Measurements from ENCODE around the gene NRAS.

NRAS gene

DNA sequence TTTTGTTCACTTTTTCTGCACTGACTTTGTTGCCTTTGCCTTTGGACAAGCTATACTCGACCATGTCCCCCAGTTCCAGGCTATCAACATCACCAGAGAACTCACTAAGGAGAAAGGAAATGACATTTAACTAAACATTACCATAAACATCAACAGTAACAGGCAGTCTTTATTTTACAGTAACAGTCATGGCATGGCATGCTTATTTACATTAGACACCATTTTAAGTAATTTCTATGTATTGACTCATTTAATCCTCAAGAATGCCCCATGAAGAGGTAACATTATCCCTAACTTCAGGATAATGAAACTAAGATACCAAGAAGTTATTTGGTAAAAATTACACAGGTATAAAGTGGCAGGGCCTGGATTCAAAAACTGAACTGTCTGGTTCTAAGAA is 8.7 kb upstream of the NRAS start:
- no peak for DNase-seq (ENCODE audit: low read depth)

DNA sequence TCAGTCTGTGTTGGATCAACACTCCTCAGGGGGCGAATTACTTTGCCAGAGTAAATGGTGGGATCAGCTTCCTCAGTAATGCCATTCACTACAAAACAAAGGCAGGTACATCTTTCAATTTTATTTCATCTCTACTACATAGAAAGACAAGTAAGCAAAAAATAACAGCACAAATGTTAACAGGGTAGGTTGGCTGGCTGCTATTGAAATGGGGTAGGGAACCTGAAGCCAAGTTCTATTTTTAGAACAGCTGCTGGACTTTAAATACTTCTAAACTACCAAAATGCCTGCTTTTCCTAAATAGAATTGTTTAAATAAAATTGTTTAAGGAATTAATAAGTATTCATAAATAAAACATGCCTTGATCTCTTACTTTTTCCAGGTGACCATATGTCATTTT is 7.3 kb upstream of the NRAS start:
- DNase-seq (ENCODE audit: low read depth) = no peak

DNA sequence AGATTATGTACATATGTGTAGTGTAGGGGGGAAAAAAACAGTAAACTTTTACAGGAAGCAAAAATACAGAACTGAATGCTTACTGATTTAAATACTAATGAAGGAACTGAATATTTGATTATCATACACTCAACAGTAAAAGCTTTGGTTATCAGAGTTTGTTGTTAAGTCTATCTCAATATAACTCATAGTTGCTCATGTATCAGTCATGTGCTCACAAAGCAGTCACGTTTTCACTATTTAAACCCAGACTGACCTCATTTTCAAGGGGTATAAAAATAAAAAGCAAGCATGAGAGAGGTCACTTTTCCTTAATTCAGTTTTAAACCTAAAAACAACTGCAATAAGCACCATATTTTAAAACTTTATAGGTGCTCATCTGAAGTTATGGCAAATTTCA is 6.9 kb upstream of the NRAS start:
- DNase-seq (ENCODE audit: low read depth) = no peak

DNA sequence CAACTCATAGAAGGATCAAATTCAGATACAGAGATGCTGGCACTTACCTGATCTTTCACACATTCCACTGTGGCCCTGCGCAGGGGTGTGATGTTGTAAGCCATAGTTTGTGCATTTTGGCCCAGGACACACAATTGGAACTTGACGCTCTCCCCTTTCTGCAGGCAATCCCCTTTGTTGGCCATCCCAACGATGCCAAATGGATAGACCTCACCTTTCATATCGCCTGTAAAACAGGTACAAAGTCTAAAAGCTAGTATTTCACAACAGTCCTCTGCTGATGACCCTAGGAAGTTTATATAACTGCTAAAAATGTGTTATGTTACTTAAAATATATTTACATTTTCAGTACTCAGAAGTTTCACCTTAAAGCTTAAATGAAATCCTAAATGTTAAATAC is 3.9 kb upstream of the NRAS start:
- DNase-seq (ENCODE audit: low read depth) = no peak

DNA sequence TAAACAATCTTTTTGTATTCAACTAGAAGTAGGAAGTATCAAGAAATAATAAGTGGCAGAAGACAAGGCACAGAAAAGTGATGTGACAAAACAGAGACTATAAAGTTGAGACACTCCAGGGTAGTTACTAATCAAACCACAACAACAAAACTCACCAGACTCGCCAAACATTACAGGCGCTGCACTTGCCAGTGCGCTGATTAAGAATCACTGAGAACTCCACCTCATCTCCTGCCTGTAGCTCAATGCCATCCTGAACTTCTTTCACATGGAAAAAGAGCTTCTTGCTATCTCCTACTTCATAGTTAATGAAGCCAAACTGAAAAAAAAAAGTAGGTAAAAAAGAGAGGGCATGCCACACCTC is 2.8 kb upstream of the NRAS start:
- DNase-seq (ENCODE audit: low read depth) = no peak

DNA sequence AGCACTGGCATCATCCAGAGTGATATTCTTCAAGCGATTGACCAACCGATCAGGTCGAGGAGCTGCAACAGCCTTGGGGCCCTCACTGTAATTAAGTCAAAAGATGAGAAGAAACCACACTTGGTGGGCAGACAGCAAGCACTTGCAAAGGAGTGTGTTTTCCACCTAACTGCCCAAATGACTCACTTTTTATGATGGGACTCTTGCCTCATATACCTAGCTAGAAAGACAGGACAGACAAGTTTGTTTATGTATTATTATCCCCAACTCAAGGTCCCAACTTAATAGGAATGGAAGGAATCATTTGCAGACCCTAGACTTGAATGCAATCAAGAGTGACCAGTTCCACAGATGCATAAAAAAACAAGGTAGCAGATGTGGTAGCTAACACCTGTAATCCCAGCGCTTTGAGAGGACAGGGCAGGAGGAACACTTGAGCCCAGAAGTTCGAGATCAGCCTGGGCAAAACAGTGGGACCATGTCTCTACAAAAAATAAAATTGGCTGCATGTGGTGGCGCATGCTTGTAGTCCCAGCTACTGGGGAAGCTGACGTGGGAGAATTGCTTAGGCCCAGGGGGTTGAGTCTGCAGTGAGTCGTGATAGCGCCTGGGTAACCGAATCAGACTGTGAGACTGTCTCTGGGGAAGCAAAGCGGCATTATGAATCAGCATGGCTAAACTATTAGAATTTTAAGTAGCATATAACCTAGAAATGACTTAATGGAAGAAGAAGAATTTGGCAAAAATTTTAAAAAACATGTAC is 2.3 kb upstream of the NRAS start:
- no peak for DNase-seq (ENCODE audit: low read depth)

DNA sequence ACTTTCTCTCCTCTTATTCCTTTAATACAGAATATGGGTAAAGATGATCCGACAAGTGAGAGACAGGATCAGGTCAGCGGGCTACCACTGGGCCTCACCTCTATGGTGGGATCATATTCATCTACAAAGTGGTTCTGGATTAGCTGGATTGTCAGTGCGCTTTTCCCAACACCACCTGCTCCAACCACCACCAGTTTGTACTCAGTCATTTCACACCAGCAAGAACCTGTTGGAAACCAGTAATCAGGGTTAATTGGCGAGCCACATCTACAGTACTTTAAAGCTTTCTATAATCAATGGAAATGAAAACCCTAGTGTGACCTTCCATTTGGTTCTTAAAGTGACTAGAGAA is 643 bp downstream of the NRAS start:
- no peak for DNase-seq (ENCODE audit: low read depth)

DNA sequence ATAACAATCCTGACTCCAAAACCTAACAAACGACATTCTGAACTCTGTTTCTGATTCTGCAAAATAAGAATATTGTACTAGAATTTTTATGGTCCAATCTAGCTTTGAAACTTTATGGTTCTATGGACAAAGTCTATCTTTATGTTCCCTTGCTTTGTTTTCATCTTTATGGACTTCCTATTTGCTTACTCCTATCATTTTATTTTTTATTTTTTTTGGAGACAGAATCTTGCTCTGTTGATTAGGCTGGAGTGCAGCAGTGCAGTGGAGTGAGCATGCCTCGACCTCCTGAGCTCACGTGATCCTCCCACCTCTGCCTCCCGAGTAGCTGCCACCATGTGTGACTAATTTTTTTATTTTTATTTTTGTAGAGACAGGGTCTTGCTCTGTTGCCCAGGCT is 3.6 kb downstream of the NRAS start:
- no peak for DNase-seq (ENCODE audit: low read depth)

DNA sequence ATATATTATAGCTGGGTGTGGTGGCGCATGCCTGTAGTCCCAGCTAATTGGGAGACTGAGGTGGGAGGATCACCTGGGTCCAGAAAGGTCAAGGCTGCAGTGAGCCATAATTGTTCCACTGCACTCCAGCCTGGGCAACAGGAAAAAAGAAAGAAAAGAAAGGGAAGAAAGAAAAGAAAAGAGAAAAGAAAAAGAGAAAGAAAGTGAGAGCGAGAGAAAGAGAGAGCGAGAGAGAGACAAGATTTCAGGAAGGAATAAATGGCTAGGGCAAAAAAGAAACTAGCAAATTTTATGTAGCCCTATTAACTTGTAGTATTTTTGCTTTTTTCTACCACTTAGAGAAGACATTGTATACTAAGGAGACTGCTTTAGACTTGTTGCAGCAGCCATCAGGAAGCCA is 6.2 kb downstream of the NRAS start:
- DNase-seq (ENCODE audit: low read depth) = no peak

DNA sequence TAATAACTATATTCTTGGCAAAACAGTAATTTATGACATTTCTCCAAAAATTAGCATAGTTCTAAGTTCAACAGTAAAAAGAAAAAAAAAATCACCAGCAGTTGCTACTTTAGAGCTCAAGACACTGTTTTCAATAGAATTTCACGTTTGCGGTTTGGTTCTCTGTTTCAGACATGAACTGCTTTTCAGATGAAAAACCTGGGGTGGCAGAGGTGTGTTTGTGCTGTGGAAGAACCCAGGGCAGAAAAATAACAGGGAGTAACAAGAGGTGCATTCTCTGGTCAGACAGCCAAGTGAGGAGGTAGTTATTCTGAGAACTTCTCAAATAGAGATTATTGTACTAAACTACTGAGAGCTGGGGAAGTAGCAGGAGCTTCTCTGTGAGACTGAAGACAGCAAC is 9.0 kb downstream of the NRAS start:
- no peak for DNase-seq (ENCODE audit: low read depth)

DNA sequence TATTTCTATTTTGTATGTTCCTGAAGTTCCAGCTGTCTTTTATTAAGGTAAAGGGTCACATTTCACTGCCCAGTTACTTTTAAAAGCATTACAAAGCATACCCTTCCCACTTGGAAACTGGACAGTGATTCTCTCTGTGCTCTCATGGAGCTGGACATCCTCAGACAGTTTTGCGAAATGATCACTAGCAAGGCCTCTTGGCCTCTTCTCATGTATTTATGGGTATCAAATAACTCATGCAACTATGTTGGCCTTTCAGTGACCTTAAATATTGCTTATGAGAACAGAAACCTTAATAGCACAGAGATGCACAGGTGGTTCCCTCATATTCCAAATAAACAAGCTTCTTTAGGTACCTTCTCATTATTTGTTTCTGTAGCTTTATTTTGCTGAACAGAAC is 13.3 kb downstream of the NRAS start:
- DNase-seq (ENCODE audit: low read depth) = no peak

DNA sequence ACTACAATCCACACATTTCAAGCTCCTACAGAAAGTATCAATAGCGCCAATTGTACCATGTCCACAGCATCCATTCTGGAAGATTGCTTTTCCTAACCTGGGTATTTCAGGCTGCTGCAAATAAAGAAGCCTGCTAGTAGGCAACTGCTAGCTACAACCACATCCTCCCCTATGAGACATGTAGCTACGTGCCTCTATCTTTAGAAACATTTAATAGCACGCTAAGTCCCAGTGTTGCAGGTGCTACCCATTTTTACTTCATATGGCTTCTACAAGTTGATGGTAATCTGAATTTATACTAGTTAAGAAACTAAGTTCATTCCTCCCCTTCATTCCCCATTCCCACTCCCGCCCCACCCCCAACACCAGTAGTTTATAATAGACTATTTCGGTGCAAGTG is 13.8 kb downstream of the NRAS start:
- DNase-seq (ENCODE audit: low read depth) = no peak

DNA sequence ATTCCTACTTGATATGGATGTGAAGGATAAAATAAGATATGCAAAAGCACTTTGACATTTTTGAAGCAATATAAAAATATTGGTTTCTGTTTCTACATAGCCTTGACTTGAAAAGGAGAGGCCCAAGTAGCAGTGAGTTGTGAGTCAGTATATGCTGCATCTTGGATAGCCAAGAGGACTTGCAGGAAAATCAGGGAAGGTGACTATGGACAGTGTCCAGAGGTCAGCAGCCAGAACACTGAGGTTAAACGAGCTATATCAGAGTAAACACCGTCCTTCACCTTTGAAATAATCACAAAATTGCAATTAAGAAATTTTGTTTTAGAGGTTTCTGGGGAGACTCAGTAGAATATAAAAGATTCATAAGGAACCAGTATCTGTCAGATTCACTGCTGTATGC is 14.6 kb downstream of the NRAS start:
- DNase-seq (ENCODE audit: low read depth) = no peak

DNA sequence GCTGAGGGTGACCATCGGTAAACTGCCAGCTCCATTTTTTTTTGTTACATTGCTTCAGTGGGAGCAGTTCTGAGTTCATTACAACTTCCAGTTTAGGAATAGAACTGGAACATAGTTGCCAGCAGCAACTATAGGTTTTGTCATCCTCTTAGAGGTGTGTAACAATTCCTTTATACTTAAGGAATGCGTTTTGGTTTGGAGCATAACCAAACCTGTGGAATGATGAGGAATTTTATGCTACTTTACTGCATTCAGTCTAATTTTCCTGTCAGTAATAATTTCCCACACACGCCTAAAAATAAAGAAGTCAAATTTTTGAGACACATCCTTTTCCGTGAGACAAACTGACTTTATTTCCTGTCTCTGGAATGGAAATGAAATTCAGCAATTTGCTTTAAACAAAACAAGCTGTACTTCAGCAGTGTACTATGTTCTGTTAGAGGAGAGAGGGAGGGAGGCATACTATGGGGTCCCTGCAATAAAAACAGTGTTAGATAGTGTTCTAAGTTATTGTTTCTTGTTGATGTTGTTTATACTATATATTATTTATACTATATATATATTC is 16.5 kb downstream of the NRAS start:
- DNase-seq (ENCODE audit: low read depth) = no peak

DNA sequence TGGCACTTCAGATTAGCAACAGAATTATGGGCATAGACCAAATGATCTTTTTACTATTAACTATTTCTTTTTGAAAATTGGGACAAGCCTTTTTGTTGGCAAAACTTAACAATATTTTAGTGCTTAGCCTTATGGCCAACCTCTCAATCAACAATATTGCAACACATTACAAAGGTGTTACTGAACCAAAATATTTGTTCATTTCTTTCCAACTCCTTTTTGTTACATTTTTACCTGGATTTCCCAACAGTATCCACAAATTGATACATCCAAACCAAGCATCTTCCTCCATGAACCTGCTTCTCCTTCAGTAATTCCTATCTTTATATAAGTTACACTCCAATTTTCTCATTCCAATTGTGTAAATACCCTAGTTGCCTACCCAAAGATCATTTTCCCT is 19.8 kb downstream of the NRAS start:
- DNase-seq (ENCODE audit: low read depth) = no peak

DNA sequence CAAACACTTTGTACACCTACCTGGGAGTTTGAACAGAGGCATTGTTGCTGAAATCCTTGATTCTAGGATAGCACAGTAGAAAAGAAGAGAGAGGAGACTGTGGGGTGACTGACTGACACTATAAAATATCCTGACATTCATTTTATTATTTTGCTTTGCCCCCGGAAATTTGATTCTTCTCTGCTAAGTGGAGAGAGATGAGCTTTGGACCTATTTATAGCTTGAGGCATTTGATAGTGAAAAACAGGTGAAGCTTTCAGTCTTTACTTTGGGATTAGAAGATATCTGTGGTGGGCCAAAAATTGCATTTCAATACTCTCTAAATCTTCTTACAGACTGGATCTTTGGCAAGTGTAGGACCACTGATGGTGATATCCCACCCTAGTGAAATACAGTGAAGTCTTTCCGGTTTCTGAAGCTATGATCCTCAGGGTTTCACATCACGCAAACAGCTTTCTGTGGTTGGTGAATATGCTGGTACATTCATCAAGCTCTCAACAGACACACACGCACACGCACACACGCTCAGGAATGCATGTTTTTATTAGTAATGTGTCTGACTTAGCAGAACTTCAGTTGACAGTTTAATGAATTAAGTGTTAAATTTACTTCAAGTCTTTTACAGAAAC is 21.0 kb downstream of the NRAS start, which contains the start of gene AMPD1:
Gene AMPD1, minus strand, starts transcription at position 117 of the 629 bp plus-strand sequence. Its CDS starts 75 bp downstream, at position 42.
- DNase-seq (ENCODE audit: low read depth) = no peak

DNA sequence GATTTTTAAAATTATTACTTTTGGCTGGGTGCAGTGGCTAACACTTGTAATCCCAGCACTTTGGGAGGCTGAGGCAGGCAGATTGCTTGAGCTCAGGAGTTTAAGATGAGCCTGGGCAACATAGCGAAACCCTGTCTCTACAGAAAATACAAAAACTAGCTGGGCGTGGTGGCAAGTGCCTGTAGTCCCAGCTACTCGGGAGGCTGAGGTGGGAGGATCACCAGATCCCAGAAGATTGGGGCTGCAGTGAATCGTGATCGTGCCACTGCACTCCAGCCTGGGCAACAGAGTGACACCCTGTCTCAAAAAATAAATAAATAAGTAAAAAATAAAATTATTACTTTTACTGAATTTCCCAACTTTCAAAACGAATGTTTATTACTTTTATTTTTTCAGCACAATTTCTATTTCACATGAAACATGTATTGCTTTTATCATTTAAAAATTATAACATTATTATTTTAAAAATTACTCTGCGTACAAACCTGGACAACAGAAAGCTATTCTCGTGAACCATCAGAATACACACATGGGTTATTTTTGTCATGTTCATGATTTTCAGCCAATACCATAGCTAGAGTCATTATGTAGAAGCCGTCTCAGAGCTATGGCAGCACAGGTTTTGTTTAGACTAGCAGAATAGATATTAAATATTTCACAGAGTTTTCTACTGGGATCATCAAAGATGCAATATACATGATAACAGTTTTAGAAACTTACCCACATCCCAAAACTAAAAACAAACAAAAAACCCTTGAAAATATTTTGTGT is 21.8 kb downstream of the NRAS start:
- DNase-seq (ENCODE audit: low read depth) = no peak

DNA sequence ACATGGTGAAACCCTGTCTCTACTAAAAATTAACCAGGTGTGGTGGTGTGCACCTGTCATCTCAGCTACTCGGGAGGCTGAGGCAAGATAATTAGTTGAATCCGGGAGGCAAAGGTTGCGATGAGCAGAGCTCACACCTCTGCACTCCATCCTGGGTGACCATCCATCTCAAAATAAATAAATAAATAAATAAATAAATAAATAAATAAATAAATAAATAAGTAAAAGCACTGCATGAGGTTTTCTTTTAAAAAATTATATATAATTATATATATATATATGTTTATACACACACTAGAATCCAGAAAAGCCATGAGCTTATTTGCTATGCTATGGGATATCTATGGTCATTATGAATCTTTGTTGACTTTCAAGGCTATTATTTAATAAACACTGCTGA is 23.6 kb downstream of the NRAS start:
- no peak for DNase-seq (ENCODE audit: low read depth)

DNA sequence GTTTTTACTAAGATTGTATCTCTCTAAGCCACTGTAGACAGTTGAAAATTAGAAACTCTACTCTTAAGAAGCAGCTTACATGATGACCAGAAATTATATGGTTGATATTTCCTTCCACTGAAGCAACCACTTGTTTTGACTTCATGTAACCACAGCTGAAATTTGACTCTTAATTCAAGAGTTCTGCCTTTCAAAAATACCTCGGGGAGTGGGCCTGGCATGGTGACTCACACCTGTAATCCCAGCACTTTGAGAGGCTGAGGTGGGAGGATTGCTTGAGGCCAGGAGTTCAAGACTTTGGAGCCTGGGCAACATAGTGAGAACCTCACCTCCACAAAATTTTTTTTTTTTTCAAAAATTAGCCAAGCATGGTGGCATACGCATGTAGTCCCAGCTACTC is 25.5 kb downstream of the NRAS start:
- DNase-seq (ENCODE audit: low read depth) = no peak

DNA sequence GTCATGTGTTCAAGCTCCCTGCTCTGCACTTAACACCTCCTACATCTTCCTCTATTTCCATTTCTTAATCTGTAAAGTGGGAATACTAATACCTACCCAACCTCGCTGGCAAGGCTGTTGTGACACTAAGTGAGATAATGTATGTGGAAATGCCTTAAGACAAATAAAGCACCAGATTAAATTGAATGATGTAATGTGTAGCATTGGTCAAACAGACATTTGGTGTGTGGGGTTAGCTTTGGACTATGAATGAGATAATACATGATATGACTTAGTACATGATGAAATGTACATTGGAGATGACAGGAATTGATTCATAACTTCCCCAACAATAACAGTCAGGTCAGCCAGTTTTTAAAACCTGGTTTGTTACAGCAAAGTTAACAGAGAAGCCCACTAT is 26.4 kb downstream of the NRAS start:
- no peak for DNase-seq (ENCODE audit: low read depth)

DNA sequence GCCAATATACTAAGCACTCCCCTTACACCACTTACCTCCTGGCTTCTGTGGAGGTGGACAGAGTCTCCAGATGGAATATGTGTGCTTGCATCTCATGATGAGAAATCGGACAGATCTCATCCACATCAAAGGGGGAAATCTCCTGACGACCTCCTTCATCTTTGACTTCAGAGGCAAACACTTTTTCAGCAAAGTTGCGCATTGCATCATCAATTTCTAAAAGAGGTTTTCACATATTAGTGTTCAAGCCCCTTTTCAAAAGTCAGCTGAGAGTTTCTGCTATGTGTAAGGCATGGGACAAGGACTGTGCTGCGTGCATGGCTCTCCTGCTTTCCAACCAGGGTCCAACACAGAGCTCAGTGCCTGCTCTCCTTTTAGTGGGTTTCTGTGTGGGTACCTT is 28.0 kb downstream of the NRAS start:
- DNase-seq (ENCODE audit: low read depth) = no peak

DNA sequence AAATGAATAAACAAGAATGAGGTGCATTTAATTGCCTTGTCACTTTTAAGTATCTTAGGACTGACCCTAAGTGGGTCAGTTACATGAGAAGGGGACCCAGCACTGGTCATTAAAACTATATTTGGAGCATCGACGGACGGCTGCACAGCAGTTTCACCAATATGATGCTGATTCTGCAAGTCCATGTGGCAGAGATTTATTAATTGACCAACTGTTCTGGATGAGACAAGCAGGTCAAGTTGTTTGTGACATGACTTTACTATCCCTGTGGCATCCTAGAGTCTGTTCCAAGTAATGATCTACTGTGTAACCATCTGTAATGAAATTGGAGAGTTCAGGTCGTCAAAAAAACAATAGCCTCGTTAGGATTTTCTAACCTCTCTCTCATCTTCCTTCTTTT is 30.7 kb downstream of the NRAS start:
- no peak for DNase-seq (ENCODE audit: low read depth)

DNA sequence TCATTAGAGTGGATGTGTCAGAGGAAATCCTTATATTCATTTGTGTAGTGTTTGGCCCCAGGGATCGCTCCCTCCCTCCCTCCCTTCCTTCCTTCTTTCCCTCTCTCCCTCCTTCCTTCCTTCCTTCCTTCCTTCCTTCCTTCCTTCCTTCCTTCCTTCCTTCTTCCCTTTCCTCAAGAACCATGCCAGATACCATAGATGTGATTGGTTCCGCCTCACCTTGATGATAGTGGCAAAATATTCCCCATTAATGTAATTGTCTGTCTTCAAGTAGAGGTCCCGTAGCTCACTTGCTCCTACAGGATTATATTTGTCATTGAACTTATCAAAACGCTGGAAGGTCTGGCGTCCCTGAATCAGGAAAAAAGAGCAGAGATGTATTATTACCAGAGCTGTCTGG is 38.9 kb downstream of the NRAS start:
- DNase-seq (ENCODE audit: low read depth) = no peak

All from GM04503 (cell line).